DOHH2 (cell line): Measurements from ENCODE around the gene KCTD15.

ENCODE experiments used
- EZH2phosphoT487 ChIP-seq: fragments of 200-600 bp; sonication (generic); IDR thresholded peaks from 2 replicates; pipeline ENCODE4 v1.6.1; 2017; ENCODE audit warnings: borderline replicate concordance, mild to moderate bottlenecking, antibody characterized with exemption, low read length, moderate library complexity, mixed read lengths
- TF ChIP-seq, protein P1 (sequence below): fragments of 200-600 bp; sonication (generic); IDR thresholded peaks from one replicate; pipeline ENCODE4 v1.5.1; 2014; ENCODE audit warnings: antibody characterized with exemption, mild to moderate bottlenecking, low read depth, low read length; ENCODE audit not compliant: poor library complexity, severe bottlenecking

DNA sequence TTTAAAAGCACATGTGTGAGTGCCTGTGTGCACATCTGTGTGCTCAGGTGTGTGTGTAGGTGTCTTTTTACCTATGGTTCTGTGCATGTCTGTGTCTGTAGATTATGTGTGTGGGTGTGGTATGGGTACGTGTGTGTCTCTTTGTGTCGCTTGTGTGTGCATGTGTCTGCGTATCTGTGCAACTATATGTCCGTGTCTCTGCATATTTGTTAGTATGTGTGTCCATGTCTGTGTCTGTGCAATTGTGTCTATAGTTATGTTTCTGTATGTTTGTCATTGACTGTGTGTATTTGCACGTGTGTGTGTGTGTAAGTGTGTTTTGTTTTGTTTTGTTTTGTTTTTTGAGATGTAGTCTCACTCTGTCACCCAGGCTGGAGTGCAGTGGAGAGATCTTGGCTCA lies 7.3 kb upstream of the KCTD15 start:
- TF ChIP-seq, protein P1, sequence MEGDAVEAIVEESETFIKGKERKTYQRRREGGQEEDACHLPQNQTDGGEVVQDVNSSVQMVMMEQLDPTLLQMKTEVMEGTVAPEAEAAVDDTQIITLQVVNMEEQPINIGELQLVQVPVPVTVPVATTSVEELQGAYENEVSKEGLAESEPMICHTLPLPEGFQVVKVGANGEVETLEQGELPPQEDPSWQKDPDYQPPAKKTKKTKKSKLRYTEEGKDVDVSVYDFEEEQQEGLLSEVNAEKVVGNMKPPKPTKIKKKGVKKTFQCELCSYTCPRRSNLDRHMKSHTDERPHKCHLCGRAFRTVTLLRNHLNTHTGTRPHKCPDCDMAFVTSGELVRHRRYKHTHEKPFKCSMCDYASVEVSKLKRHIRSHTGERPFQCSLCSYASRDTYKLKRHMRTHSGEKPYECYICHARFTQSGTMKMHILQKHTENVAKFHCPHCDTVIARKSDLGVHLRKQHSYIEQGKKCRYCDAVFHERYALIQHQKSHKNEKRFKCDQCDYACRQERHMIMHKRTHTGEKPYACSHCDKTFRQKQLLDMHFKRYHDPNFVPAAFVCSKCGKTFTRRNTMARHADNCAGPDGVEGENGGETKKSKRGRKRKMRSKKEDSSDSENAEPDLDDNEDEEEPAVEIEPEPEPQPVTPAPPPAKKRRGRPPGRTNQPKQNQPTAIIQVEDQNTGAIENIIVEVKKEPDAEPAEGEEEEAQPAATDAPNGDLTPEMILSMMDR = no peak
- no peak for TF ChIP-seq EZH2phosphoT487
